ENCODE measurements around the gene RRAS.

DNA sequence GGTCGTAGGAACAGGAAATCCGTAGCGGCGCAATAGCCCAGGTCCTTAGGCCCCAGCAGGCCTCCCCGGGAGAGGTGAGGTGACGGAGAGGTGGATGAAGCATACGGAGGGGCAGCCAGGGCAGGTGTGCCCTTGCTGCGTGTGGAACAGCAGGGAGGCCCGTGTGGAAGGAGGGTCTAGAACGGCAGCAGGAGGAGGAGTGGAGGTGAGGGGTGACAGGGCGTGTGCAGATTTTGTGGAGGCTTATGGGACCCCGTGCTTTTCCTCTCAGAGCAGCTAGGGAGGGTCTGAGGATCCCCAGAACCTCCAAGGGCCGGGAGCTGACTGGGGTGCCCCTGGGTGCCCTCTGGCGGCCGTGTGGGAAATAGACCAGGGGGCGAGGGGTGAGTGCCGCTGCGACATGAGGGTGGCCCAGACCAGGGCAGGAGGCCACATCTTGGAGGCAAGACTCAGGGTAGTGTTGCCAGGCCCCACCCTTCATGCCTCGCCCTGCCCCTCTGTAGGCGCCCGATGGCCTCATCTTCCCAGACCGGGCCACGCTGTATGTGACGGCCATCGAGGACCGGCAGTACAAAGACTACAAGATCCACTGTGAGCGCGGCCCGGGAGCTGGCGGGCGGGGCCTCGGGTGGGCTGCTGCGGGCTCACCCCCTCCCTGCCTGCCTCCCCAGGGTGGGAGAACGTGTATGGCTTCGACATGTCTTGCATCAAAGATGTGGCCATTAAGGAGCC lies 44.5 kb upstream of the RRAS start:
- TF ChIP-seq, protein P1, sequence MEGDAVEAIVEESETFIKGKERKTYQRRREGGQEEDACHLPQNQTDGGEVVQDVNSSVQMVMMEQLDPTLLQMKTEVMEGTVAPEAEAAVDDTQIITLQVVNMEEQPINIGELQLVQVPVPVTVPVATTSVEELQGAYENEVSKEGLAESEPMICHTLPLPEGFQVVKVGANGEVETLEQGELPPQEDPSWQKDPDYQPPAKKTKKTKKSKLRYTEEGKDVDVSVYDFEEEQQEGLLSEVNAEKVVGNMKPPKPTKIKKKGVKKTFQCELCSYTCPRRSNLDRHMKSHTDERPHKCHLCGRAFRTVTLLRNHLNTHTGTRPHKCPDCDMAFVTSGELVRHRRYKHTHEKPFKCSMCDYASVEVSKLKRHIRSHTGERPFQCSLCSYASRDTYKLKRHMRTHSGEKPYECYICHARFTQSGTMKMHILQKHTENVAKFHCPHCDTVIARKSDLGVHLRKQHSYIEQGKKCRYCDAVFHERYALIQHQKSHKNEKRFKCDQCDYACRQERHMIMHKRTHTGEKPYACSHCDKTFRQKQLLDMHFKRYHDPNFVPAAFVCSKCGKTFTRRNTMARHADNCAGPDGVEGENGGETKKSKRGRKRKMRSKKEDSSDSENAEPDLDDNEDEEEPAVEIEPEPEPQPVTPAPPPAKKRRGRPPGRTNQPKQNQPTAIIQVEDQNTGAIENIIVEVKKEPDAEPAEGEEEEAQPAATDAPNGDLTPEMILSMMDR (IDR thresholded peaks at IDR 0.05; ENCODE audit: low read depth, low read length) = peak; percentile 64
- no peak for TF ChIP-seq EZH2phosphoT487 (IDR thresholded peaks at IDR 0.05; ENCODE audit: low read depth)
